Right kidney (tissue), 1 donor: ENCODE data around the gene DMD.
A peak's percentile ranks its signal among the peaks of the same experiment; 100 is the strongest.
"Not testable (repeated sequence)": the region's sequence is repeated elsewhere in the genome, so short reads cannot be mapped to it uniquely, and the experiment has no call there.

ENCODE experiments used
- DNase-seq: peaks from one replicate; pipeline ENCODE4 v3.0.0-alpha.2; 2016

Gene DMD

GRCh38 chrX:32246675-32247074 is 964.7 kb downstream of the DMD start:
- DNase-seq = not testable (repeated sequence)

GRCh38 chrX:32195611-32196010 is 1015.7 kb downstream of the DMD start:
- no peak for DNase-seq

GRCh38 chrX:32191316-32191715 is 1020.0 kb downstream of the DMD start:
- no peak for DNase-seq

GRCh38 chrX:32185160-32185559 is 1026.2 kb downstream of the DMD start:
- no peak for DNase-seq

GRCh38 chrX:32183066-32183465 is 1028.3 kb downstream of the DMD start:
- no peak for DNase-seq

- no peak for DNase-seq
These were observed 1034.8 kb downstream of the DMD start for GRCh38 chrX:32176510-32176909.

GRCh38 chrX:32170481-32170880 is 1040.9 kb downstream of the DMD start:
- DNase-seq = no peak

- peak; percentile 1 for DNase-seq
These were observed 1056.2 kb downstream of the DMD start for GRCh38 chrX:32155044-32155638.

GRCh38 chrX:32153585-32153984 is 1057.8 kb downstream of the DMD start:
- no peak for DNase-seq

- DNase-seq = no peak
These were observed 1061.2 kb downstream of the DMD start for GRCh38 chrX:32150141-32150540.

GRCh38 chrX:32141841-32142240 is 1069.5 kb downstream of the DMD start:
- no peak for DNase-seq

GRCh38 chrX:32139476-32139875 is 1071.9 kb downstream of the DMD start:
- no peak for DNase-seq

GRCh38 chrX:32137525-32137924 is 1073.8 kb downstream of the DMD start:
- DNase-seq = no peak

GRCh38 chrX:32126997-32127396 is 1084.4 kb downstream of the DMD start:
- DNase-seq = no peak

- no peak for DNase-seq
These were observed 1092.5 kb downstream of the DMD start for GRCh38 chrX:32118832-32119231.

GRCh38 chrX:32116047-32116446 is 1095.3 kb downstream of the DMD start:
- DNase-seq = no peak

- DNase-seq = no peak
These were observed 1123.7 kb downstream of the DMD start for GRCh38 chrX:32087663-32088062.

- no peak for DNase-seq
These were observed 1126.6 kb downstream of the DMD start for GRCh38 chrX:32084757-32085156.

GRCh38 chrX:32048285-32048684 is 1163.1 kb downstream of the DMD start:
- no peak for DNase-seq

GRCh38 chrX:32045149-32045548 is 1166.2 kb downstream of the DMD start:
- no peak for DNase-seq

GRCh38 chrX:32041181-32041580 is 1170.2 kb downstream of the DMD start:
- DNase-seq = no peak

GRCh38 chrX:32026772-32027171 is 1184.6 kb downstream of the DMD start:
- DNase-seq = no peak

GRCh38 chrX:32024072-32024471 is 1187.3 kb downstream of the DMD start:
- DNase-seq = no peak

GRCh38 chrX:32016195-32016594 is 1195.2 kb downstream of the DMD start:
- no peak for DNase-seq

- no peak for DNase-seq
These were observed 1200.4 kb downstream of the DMD start for GRCh38 chrX:32010948-32011347.
